ENCODE measurements around the gene CYP4F12.
"Not testable (repeated sequence)": the region's sequence is repeated elsewhere in the genome, so short reads cannot be mapped to it uniquely, and the experiment has no call there.

Gene CYP4F12

GRCh38 chr19:15650123-15650522, 22.8 kb upstream of the CYP4F12 start:
- not testable (repeated sequence) for DNase-seq

DNA sequence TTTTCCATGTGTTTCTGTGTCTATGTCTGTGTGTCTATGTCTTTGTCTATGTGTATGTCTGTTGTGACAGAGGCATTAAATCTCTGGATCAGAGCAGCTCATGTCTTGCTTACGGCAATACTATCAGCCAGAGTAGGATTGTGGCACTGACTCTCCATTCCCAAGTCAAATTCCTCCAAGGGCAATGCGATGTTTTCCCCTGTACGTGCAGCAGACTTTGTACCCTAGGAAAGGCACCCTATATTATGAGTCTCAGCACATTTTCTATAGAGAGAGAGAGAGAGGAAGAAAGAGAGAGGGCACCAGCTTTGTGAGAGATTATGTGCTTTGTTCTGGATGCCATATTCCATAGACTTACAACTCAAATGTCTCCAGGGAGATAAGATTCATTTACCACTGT, 21.1 kb upstream of the CYP4F12 start:
- DNase-seq, result no peak

GRCh38 chr19:15652559-15653278, 20.2 kb upstream of the CYP4F12 start:
- no peak for DNase-seq

DNA sequence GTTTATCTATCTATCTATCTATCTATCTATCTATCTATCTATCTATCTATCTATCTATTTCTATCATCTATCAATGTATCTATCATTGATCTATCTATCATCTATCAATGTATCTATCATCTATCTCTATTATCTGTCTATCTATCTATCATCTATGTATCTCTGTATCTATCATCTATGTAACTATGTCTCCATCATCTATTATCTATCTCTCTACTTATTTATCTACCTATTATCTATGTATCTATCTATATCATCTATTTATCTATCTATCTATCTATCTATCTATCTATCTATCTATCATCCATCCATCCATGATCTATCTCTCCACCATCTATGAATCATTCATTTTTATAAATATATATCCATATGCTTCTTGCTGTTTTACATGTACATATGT, 16.4 kb upstream of the CYP4F12 start:
- DNase-seq, result no peak

DNA sequence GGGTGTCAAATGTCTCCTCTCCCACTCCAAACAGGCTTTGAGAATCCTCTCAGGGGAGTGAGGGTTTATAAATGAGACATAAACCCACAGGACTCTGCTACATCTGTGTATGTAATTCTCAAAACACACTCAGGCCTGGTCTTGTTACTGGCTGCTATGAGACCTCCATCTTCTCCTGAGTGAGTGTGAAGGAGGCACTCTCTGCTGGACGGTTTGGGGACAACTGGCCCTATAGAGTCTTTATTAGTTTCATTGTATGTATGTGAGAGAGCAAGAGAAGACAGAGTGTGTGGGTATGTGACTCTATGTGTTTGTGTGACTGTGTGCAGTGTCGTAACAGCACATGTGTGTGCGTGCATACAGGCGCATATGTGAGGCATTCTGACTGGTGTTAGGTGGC, 9.6 kb upstream of the CYP4F12 start:
- no peak for DNase-seq

DNA sequence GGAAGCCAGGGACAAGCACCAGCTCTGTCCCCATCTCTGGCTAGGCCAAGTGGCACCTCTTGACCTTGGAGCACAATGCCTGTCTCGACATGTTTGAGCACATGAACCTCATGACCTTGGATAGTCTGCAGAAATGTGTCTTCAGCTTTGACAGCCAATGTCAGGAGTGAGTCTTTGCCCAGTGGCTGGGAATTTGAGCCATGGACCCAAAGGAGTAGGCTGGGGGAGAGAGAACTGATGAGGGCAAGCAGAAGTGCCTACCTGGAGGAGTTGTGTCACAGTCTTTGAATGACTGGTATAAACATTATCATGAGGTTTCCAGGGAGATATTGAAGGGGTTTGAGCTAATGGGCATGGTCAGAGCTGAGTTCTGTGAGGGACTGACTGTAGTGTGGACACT, 6.7 kb upstream of the CYP4F12 start:
- DNase-seq, result no peak

DNA sequence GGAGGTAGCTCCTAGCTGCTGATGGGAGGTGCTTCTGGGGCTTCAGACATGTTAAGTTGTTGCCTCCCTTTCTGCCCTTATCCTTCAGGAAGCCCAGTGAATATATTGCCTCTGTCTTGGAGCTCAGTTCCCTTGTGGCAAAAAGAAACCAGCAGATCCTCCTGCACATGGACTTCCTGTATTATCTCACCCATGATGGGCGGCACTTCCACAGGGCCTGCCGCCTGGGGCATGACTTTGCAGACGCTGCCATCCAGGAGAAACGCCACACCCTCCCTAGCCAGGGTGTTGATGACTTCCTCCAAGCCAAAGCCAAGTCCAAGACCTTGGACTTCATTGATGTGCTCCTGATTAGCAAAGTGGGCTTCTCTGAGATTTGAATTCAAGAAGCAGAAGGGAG, 6.0 kb upstream of the CYP4F12 start:
- DNase-seq, result no peak

- DNase-seq, result no peak
Observed at GRCh38 chr19:15669440-15669839, 3.4 kb upstream of the CYP4F12 start.

DNA sequence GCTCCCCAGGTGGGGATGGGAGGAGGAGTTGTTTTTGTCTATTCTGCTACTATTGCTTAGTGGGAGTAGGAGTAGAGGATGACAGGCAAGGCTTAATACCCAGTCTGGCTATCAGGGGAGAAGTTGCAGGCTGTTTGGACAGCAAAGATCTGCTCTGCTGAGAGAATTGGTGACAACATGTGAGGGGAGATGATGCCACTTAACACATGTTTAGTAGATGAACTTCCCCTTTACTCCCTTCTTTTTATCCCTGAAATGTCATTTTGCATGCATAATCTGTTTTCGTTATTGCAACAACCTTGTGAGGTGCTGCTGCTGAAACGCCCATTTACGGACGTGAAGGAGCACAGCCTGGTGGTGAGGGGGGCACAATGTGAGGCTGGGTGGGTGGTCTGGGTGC, 3.0 kb upstream of the CYP4F12 start:
- DNase-seq, result no peak

GRCh38 chr19:15671237-15671821, 1.6 kb upstream of the CYP4F12 start:
- DNase-seq, result no peak

- no peak for DNase-seq
Observed at GRCh38 chr19:15671891-15672579, 852 bp upstream of the CYP4F12 start.

GRCh38 chr19:15673176-15673654, 328 bp downstream of the CYP4F12 start:
- no peak for DNase-seq

GRCh38 chr19:15675560-15675959, 2.7 kb downstream of the CYP4F12 start:
- DNase-seq, result no peak

DNA sequence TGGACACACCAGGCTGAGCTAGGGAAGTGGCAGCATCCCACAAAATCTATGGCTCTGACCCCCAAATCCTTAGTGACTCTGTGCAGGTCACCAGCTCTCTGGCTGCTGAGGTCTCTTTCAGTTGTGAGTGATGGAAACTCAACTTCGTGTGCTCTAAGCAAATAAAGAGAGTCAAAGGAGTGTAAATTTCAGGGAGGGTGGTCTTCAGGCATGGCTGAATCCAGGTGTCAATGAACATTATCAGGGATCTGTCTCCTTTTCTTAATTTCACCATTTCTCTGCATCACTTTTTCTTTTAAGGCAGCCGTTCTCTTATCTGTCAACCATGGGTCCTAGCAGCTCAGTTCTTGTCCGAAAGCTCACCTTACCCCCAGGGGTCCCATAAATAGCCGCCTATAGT, 6.2 kb downstream of the CYP4F12 start:
- no peak for DNase-seq

GRCh38 chr19:15679865-15680264, 7.0 kb downstream of the CYP4F12 start:
- not testable (repeated sequence) for DNase-seq

DNA sequence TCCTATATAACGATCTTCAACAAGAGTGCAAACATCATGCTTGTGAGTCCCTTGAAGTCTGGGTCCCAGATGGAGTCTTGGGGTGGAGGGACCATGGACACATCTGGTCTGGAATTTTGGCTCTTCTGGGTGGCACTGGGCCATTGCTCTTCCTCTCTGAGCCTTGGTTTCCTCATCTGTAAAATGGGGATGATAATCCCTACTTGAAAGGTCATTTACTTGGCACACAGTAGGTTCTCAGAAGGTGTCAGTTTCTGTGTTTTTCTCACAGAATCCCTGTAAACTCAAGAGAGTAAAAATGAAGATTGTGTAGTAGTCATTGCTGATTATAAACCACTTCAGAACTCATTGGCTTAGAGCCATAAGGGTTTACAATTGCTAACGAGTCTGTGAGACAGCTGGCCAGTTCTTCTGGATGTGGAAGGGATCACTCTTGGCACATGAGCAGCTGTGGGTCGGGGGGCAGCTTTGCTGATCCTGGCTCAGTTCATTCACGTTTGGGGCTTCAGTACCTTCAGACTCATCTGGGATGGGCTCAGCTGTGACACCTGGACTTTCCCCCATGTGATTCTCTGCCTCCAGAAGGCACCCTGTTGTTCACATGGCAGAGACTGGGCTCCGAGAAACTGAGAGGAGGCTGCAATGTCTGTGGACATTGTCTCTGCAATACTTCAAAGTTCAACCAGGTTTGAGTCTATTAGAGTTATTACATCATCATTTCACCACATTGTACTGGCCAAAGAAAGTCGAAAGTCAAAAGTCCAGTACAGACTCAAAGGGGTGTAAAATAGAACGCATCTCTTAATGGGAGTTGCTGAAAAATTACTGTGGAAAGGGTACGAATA, 7.8 kb downstream of the CYP4F12 start:
- DNase-seq, result no peak

DNA sequence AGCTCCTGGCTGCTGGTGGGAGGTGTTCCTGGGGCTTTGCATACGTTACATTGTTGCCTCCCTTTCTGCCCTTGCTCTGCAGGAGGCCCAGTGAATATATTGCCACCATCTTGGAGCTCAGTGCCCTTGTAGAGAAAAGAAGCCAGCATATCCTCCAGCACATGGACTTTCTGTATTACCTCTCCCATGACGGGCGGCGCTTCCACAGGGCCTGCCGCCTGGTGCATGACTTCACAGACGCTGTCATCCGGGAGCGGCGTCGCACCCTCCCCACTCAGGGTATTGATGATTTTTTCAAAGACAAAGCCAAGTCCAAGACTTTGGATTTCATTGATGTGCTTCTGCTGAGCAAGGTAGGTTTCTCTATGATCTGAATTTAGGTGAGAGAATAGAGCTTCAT, 10.5 kb downstream of the CYP4F12 start:
- DNase-seq, result no peak

GRCh38 chr19:15684828-15685227, 11.9 kb downstream of the CYP4F12 start:
- DNase-seq, result no peak

DNA sequence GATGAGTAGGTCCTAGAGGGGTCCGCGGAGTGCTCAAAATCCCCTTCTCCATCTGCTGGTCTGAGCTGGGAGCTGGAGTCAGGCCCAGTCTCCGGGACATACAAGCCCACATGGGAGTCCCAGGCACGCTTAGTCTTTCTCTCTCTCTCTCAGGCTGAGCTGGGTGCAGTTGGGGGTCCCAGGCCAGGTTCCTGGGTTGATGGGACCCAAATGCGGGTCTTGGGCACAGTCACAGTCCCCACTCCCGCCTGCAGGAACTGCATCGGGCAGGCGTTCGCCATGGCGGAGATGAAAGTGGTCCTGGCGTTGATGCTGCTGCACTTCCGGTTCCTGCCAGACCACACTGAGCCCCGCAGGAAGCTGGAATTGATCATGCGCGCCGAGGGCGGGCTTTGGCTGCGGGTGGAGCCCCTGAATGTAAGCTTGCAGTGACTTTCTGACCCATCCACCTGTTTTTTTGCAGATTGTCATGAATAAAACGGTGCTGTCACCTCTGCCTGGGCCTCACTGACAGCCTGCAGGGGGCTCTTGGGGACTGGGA, 23.8 kb downstream of the CYP4F12 start:
- no peak for DNase-seq

DNA sequence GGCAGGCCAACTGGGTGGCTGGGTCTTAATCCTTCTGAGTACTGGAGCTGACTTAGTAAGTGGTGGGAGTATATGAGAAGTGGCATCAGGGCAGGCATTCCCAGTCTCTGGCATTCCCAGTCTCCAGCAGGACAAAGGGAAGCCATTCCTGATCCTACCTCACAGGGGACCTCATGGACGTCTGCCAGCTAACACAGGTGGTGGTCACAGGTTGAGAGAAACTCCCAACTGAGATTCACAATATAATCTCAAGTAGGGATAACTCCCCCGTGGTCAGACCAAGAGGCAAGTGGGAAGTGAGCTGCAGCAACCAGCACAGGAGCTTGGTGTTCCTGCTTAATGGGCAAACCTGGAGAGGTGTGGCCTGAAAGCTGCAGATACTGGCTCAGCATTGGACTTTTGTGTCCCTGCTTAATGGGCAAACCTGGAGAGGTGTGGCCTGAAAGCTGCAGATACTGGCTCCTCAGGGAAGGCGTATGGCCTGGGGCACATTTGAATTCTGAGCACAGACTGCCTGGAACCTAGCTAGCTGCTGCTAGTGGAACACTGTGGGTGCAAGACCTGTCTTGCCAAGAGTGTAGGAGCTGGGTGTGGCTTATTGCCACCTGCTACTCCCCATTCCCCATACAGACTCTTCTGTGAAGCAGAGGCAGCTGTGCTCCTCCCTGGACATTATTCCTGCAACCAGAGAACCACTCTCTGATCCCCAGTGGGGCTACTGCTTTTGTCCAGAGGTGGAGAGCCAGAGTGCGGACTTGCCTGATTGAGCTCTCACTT, 29.1 kb downstream of the CYP4F12 start:
- no peak for DNase-seq

DNA sequence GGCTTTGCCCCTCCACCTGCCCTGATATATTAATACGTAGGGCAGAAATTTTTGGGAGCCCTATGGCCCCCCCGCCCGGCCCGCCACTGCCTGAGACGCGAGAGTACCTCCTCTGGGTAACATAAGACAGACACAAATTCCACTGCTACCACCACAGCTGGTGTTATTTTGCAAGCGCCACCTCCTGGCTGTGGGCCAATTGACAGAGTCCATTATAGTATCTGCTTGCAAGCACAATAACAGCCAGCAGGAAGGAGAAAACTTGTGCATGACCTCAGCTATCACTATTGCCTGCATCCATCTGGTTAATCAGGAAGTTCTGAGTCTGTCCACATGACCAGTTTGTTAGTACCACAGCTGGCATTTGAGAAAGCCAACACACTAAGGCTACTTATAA, 29.6 kb downstream of the CYP4F12 start:
- peak; percentile 9 for DNase-seq

- DNase-seq, result no peak
Observed at GRCh38 chr19:15714638-15715037, 41.8 kb downstream of the CYP4F12 start.

All from fibroblast of skin of back (primary cell).